Endothelial cell of umbilical vein (primary cell): Measurements from ENCODE around the gene CTSZ. TPM values are rescaled to one million over a fixed set of nuclear protein-coding genes. Genes with fewer than 3 reads are reported as not detected.

Experiments used
- BruUV-seq: library from RNA; stranded (reverse); fragments of 400-500 nt; replicated peaks from 2 replicates; lab custom pipeline; 2021; lab: Mats Ljungman, UMichigan
- CTCF ChIA-PET: fragments of 300-600, 350-600 bp; sonication (Branson Sonifier 250); formaldehyde crosslinking; loops from one replicate; lab custom pipeline; 2021; ENCODE audit warnings: antibody characterized with exemption, inconsistent platforms; lab: Charles Lee
- POLR2A ChIA-PET: fragments of 300-600, 350-600 bp; sonication (Branson Sonifier 250); formaldehyde crosslinking; loops from one replicate; lab custom pipeline; 2021; ENCODE audit warnings: antibody characterized with exemption, inconsistent platforms; lab: Charles Lee
- DNase-seq: peaks from one replicate; pipeline ENCODE4 v3.0.0-alpha.2; 2011; ENCODE audit warnings: low read depth, low spot score
- FAIRE-seq: peaks from 2 replicates; lab custom pipeline; 2011; peaks lifted over from hg19 to GRCh38; lab: Jason Lieb, UNC
- H2AFZ ChIP-seq: 2 replicates; pipeline ENCODE4 v1.6.0; 2012; ENCODE audit warnings: low read depth, low read length, control low read depth, inconsistent platforms
- H3K27ac ChIP-seq: 2 replicates; pipeline ENCODE4 v1.5.1; 2011; ENCODE audit warnings: low read depth, mild to moderate bottlenecking, control low read depth, low read length, moderate library complexity; ENCODE audit not compliant: insufficient read depth
- H3K27me3 ChIP-seq, 2 experiments: 2 replicates each; pipeline versions ENCODE4 v1.6.0 to v1.6.1; 2011; ENCODE audit warnings: low read length in 2 of 2, mixed read lengths in 1 of 2; ENCODE audit not compliant: control insufficient read depth in 2 of 2, insufficient read depth in 2 of 2
- H3K36me3 ChIP-seq, 2 experiments: 2 replicates in 1 of 2; 3 replicates in 1 of 2; pipeline ENCODE4 v1.5.1; 2011; ENCODE audit warnings: low read length in 2 of 2, mild to moderate bottlenecking in 1 of 2, moderate library complexity in 1 of 2; ENCODE audit not compliant: control insufficient read depth in 2 of 2, insufficient read depth in 2 of 2; ENCODE audit errors: extremely low read depth in 1 of 2
- H3K4me1 ChIP-seq: 3 replicates; pipeline ENCODE4 v1.5.1; 2011; ENCODE audit warnings: mild to moderate bottlenecking, low read length; ENCODE audit not compliant: control insufficient read depth, insufficient read depth; ENCODE audit errors: extremely low read depth
- H3K4me2 ChIP-seq: 2 replicates; pipeline ENCODE4 v1.6.1; 2011; ENCODE audit warnings: low read length, control low read depth, mixed read lengths; ENCODE audit not compliant: insufficient read depth
- H3K4me3 ChIP-seq, 3 experiments: fragments of 200-600 bp in 1 of 3; sonication (generic), shearing (Covaris generic) in 1 of 3; replicated peaks in 1 of 3; 2 replicates each; pipeline ENCODE4 v1.5.1; 2011 to 2016; ENCODE audit warnings: control low read depth in 3 of 3, low read length in 3 of 3, mild to moderate bottlenecking in 2 of 3, inconsistent platforms in 1 of 3, low read depth in 1 of 3, moderate library complexity in 1 of 3; ENCODE audit not compliant: insufficient read depth in 1 of 3
- H3K79me2 ChIP-seq: 2 replicates; pipeline ENCODE4 v1.6.0; 2012; ENCODE audit warnings: low read length, inconsistent platforms; ENCODE audit not compliant: control insufficient read depth, insufficient read depth
- H3K9ac ChIP-seq: replicated peaks from 2 replicates; pipeline ENCODE3; 2011; ENCODE audit warnings: low read length, control low read depth; ENCODE audit not compliant: insufficient read depth; ENCODE audit errors: extremely low read depth
- H3K9me1 ChIP-seq: replicated peaks from 3 replicates; pipeline ENCODE4 v1.6.0; 2011; ENCODE audit warnings: mild to moderate bottlenecking, low read length; ENCODE audit not compliant: control insufficient read depth, insufficient read depth; ENCODE audit errors: extremely low read depth
- H3K9me3 ChIP-seq: replicated peaks from 2 replicates; pipeline ENCODE4 v1.5.1; 2012; ENCODE audit warnings: low read length, inconsistent platforms; ENCODE audit not compliant: control insufficient read depth, insufficient read depth
- H4K20me1 ChIP-seq: replicated peaks from 2 replicates; pipeline ENCODE3; 2011; ENCODE audit warnings: mild to moderate bottlenecking, low read length; ENCODE audit not compliant: control insufficient read depth, insufficient read depth; ENCODE audit errors: extremely low read depth
- EZH2 ChIP-seq: IDR thresholded peaks from 2 replicates; pipeline ENCODE4 v1.6.1; 2012; ENCODE audit warnings: borderline replicate concordance, low read depth, mild to moderate bottlenecking, moderate library complexity, low read length, inconsistent platforms; ENCODE audit not compliant: severe bottlenecking
- GATA2 ChIP-seq: IDR thresholded peaks from 2 replicates; pipeline ENCODE4 v1.7.0; 2011; ENCODE audit warnings: low read depth, mild to moderate bottlenecking, moderate library complexity, mixed read lengths, low read length; ENCODE audit not compliant: insufficient read length, insufficient read depth
- JUN ChIP-seq: IDR thresholded peaks from 2 replicates; pipeline ENCODE4 v1.6.1; 2011; ENCODE audit warnings: borderline replicate concordance, low read depth; ENCODE audit not compliant: insufficient read length, insufficient read depth
- MYC ChIP-seq: IDR thresholded peaks from one replicate; pipeline ENCODE4 v1.6.1; 2011; ENCODE audit warnings: mild to moderate bottlenecking, low read depth, low read length
- POLR2A ChIP-seq: IDR thresholded peaks from 2 replicates; pipeline ENCODE4 v1.6.1; 2012; ENCODE audit warnings: low read depth, mild to moderate bottlenecking, control low read depth, low read length
- dilution Hi-C: fragments of 300-500 bp; cut with MboI; formaldehyde crosslinking; loops from one replicate; pipeline ENCODE4 v1.15.0; 2019; ENCODE audit warnings: low sequenced_read_pairs; ENCODE audit not compliant: extremely low pct_ligation_motif_present
- intact Hi-C: fragments of 100-400 bp; cut with micrococcal nuclease; formaldehyde crosslinking; loops from one replicate; pipeline ENCODE4 v1.10.0; 2022
- polyA plus RNA-seq, 4 experiments: library from polyadenylated mRNA; depleted of rRNA in 3 of 4; stranded (reverse) in 3 of 4; unstranded in 1 of 4; fragments of >200 nt; gene quantifications; 2 replicates each; pipeline versions ENCODE4 v1.2.1 to v1.2.3, GENCODE V29; 2011 to 2012; ENCODE audit warnings: missing spikeins in 1 of 4
- total RNA-seq: library from RNA; stranded (reverse); gene quantifications from 2 replicates; pipeline ENCODE4 v1.2.3, GENCODE V29; 2021
- TF ChIP-seq, protein P1 (sequence below): IDR thresholded peaks from 2 replicates; pipeline ENCODE4 v1.6.1; 2011; ENCODE audit not compliant: insufficient read depth, insufficient read length
- TF ChIP-seq, protein P2 (sequence below), 2 donors: IDR thresholded peaks; 1 replicate in 1 of 2; 2 replicates in 1 of 2; pipeline ENCODE4 v1.5.1; 2011; ENCODE audit warnings: low read length in 2 of 2, mild to moderate bottlenecking in 2 of 2, moderate library complexity in 2 of 2, control low read depth in 1 of 2, inconsistent platforms in 1 of 2, low read depth in 1 of 2; ENCODE audit not compliant: insufficient read depth in 1 of 2; ENCODE audit errors: extremely low read depth in 1 of 2

CTSZ gene
- total and polyA plus RNA-seq, 2 donors (not counting 3 experiments of a cell fraction or from before 2014, with no cell fraction given) = 304 to 387 TPM

DNA sequence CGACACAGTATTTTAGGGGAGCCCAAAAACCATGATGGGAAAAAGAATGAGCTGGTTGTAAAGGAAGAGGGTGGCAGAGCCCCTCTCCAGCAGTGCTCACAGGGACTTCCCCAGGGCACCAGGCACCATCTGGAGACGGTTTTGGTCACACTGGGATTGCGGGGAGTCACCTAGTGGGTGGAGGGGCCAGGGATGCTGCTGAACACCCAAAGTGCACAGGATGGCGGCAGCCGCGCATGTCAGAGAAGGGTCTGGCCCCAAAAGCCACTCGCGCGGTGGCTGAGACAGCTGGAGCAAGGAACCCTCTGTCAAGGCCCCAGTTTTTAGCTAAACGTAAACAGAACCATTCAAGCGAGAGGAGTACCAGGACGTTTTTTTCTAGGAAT is 10.8 kb downstream of the CTSZ start:
- no peaks in the 10 kb centered on the region for H3K4me1 ChIP-seq
- peaks cover 33 to 50% of the 10 kb centered on the region in 2 experiments for H3K36me3 ChIP-seq
- FAIRE-seq (no peak), DNase-seq (no peak)
- H3K4me2 ChIP-seq = no peak overlapping the region
- intact Hi-C loops (loop anchor here (5.0 kb wide), 1 partner anchor 36 kb away; the partner anchor contains the start of gene ATP5F1E), dilution Hi-C loops (no loop called here)
- no peaks in the 10 kb centered on the region for H3K9me1 ChIP-seq
- no peaks in the 10 kb centered on the region for H3K9me3 ChIP-seq
- ChIA-PET POLR2A (no interaction called here), CTCF (interaction anchor here (1.2 kb wide), 1 partner anchor 10 kb away, joined by 3 read pairs; no protein-coding TSS in a partner anchor)
- TF ChIP-seq GATA2 = no peak
- no peak for TF ChIP-seq MYC
- no peak for TF ChIP-seq EZH2
- no peak for TF ChIP-seq POLR2A
- TF ChIP-seq, protein P1, sequence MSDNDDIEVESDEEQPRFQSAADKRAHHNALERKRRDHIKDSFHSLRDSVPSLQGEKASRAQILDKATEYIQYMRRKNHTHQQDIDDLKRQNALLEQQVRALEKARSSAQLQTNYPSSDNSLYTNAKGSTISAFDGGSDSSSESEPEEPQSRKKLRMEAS = no peak
- TF ChIP-seq JUN = no peak
- TF ChIP-seq, protein P2, sequence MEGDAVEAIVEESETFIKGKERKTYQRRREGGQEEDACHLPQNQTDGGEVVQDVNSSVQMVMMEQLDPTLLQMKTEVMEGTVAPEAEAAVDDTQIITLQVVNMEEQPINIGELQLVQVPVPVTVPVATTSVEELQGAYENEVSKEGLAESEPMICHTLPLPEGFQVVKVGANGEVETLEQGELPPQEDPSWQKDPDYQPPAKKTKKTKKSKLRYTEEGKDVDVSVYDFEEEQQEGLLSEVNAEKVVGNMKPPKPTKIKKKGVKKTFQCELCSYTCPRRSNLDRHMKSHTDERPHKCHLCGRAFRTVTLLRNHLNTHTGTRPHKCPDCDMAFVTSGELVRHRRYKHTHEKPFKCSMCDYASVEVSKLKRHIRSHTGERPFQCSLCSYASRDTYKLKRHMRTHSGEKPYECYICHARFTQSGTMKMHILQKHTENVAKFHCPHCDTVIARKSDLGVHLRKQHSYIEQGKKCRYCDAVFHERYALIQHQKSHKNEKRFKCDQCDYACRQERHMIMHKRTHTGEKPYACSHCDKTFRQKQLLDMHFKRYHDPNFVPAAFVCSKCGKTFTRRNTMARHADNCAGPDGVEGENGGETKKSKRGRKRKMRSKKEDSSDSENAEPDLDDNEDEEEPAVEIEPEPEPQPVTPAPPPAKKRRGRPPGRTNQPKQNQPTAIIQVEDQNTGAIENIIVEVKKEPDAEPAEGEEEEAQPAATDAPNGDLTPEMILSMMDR (IDR thresholded peaks at IDR 0.05; ENCODE audit: extremely low read depth in 1 of 2, insufficient read depth in 1 of 2, low read depth in 1 of 2, low read length in 2 of 2) = no peak
- BruUV-seq = no TSS peak
- no peak overlapping the region for H2AFZ ChIP-seq
- H3K27ac ChIP-seq = no peak overlapping the region
- H3K79me2 ChIP-seq = peaks cover 3% of the 10 kb centered on the region
- H3K27me3 ChIP-seq = no peaks in the 10 kb centered on the region
- no peaks in the 10 kb centered on the region for H4K20me1 ChIP-seq
- no peak overlapping the region for H3K4me3 ChIP-seq
- H3K9ac ChIP-seq = no peak overlapping the region
